Measurements from ENCODE around the gene PROCR.
"Not testable (repeated sequence)": the region's sequence is repeated elsewhere in the genome, so short reads cannot be mapped to it uniquely, and the experiment has no call there.

PROCR gene

DNA sequence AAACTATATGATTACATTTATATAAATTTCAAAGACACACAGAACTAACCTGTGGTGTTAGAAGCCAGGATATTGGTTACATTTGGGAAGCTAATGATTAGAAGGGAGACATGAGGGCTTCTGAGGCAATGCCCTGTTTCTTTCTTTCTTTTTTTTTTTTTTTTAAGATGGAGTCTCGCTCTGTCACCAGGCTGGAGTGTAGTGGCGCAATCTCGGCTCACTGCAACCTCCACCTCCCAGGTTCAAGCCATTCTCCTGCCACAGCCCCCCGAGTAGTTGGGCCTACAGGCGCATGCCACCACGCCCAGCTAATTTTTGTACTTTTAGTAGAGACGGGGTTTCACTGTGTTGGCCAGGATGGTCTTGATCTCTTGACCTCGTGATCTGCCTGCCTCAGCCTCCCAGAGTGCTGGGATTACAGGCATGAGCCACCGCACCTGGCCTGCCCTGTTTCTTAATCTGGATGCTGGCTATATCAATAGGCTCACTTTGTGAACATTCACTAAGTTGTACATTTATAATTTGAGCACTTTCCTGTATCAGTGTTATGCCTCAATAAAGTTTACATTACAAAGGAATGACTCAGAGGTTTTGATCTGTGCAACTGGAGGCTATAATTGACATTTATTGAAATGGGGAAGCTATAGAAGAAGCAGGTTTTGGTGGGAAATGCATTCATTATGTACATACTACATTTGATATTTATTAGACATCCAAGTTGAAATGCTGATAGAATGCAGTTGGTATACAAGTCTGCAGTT is 21.3 kb downstream of the PROCR start:
- DNase-seq, result not testable (repeated sequence)

DNA sequence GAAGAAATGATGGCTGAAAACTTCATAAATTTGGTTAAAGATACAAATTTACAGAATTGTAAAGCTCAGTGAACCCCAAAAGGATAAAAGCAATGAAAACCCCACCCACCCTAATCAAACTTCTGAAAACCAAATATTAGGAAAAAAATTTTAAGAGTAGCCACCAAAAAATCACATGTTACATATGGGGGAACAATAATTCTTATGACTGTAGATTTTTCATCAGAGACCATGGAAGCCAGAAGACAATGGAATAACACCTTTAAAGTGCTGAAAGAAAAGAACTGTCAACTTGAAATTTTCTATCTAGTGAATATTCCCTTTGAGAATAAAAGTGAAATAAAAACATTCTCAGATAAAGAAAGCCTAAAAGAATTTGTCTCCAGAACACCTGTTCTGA is 24.4 kb downstream of the PROCR start:
- no peak for DNase-seq

DNA sequence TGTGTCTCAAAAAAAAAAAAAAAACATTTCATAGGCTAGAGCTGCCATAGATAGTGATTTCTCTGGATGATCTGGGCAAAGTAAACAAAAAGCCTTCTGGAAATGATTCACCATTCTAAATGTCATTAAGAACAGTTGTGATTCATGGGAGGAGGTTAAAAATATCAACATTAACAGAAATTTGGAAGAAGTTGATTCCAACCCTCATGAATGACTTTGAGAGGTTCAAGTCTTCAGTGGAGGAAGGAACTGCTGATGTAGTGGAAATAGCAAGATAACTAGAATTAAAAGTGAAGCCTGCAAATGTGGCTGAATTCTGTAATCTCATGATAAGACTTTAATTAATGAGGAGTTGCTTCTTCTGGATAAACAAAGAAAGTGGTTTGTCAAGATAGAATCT is 27.9 kb downstream of the PROCR start:
- no peak for DNase-seq

DNA sequence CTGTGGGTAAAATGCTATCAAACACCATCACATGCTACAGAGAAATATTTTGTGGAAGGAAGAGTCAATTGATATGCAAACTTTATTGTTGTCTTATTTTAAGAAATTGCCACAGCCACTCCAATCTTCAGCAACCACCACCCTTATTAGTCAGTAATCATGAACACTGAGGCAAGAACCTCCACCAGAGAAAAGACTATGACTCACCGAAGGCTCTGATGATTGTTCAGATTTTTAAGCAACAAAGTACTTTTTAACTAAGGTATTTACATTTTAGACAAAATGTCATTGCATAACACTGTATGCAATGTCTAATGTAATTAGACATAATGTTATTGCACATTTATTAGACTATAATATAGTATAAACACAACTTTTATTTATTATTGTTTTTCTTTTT is 28.4 kb downstream of the PROCR start:
- no peak for DNase-seq

DNA sequence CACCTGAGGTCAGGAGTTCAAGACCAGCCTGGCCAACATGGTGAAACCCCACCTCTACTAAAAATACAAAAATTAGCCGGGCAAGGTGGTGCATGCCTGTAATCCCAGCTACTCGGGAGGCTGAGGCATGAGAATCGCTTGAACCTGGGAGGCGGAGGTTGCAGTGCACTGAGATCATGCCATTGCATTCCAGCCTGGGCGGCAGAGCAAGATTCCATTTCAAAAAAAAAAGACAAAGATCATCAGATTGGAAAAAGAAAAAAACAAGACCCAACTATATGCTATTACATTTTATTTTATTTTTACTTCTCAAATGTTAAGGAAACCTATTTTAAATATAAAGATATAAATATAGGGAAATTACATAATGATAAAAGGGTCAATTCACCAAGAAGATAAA is 29.6 kb downstream of the PROCR start:
- not testable (repeated sequence) for DNase-seq

DNA sequence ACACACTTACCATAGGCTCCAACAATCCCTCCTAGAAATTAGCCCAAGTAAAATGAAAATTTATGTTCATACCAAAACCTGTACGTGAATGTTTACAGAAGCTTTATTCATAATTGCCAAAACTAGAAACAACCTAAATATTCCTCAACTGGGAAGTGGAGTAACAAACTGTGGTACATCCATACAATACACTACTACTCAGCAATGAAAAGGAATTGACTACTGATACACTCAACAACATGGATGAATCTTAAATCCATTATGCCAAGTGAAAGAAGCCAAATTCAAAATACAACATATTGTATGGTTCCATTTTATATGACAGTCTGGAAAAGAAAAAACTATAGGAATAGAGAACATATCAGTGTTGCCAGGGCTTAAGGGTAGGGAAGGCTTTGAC is 34.9 kb downstream of the PROCR start:
- no peak for DNase-seq

DNA sequence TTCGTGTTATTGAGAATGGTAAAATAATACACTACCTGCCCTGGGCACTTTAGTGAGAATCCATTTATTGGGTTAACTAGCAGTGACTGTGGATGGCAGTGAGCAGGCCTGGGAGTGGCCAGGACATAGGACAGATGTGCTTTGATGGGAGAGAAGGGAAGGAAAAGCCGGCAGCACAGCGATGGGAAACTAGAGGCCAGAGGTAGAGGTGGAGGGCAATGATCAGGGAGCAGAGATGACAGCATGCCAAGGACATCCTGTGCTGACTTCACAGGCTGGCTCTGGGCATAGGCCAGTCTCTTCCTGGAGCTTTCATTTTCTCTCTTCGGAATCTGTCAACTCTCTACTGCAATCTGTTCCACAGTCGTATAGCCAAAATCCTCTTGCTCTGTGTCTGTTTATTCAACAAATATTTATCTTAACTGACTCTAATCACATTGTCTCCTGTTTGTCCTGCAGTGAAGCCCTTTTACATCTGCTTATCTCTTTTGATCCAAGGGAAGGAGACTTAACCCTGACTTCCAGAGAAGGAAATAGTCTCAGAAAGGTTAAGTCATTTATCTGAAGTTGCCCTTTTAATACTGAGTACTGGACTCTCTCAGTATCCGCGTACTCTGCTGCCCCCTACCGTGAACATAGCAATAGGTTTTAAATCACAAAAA is 36.2 kb downstream of the PROCR start:
- peak; percentile 65 for DNase-seq

DNA sequence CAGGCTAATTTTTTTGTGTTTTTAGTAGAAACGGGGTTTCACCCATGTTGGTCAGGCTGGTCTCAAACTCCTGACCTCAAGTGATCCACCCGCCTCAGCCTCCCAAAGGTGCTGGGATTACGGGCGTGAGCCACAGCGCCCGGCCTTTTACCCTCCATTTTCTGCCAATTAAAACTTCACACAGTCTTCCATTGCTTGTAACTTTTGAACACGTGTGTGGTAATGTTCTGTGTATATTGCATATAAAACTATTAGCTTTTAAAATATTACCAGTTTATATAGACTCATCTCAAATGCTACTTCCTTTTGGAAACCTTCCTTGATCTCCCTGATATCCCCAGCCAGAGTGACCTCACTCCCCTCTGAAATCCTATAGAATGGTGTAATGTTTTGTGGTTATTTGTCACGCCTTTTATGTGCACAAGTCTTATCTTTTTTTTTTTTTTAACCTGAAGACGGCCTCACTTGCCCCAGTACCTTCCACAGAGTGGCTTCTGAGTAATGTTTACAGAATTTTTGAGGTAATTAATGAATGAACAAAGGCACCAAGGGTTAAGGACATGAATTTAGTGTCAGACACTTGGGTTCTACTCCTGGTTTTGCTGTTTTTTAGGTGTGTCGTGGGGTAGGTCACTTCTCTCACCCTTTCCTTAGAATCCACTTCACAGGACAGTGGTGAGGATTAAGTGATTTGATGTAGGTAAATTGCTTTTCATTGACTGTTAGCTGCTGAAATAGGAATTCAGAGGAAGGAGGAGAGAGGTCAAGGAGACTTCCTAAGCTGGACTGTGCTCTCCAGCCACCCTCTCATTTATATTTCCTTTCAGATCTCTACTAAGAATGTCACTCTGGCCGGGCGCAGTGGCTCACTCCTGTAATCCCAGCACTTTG is 43.4 kb downstream of the PROCR start:
- DNase-seq, result no peak

DNA sequence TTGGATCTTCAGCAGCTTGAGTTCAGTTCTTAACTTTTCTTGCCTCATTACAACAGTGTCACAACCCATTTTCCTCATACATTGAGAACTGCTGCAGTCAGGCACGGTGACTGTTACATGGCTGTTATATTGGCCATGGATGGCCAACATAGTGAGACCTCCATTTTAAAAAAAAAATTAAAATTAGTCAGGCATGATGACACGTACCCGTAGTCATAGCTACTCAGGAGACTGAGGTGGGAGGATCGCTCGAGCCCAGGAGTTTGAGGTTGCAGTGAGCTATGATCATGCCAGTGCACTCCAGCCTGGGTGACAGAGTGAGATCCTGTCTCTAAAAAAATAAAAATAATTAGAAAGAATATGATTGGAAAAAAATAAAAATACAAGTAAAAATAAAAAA is 44.7 kb downstream of the PROCR start:
- DNase-seq, result no peak

DNA sequence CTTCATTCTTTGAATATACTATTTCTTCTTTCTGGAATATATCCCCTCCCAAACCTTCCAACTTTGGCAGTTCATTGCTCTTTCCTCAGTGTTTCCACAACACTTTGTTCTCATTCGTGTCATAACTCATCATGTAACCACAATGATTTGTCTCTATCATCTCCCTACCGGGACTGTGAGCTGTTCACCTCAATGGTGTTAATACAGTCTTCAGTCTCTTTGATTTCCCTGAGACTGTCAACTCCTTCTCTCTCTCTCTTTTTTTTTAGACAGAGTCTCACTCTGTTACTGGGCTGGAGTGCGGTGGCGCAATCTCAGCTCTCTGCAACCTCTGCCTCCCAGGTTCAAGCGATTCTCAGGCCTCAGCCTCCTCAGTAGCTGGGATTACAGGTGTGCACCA is 52.1 kb downstream of the PROCR start:
- no peak for DNase-seq

DNA sequence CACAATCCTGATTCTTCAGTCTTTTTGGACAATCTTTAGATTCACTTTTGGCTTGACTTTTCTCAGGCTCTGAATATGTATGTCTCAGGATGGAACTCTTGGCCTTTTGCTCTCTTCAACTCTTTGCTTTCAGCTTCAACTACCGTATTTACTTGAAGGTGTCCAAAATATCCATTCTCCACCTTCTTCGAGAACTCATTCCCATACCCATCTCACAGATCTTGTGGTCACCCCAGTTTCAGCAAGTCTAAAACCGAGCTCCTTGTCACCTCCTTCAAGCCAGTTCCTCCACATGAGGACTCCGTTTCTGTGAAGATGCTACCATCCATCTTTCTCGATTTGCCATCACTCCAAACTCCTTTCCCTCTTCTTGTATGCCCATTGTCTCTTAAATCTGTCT is 52.7 kb downstream of the PROCR start:
- DNase-seq, result no peak

DNA sequence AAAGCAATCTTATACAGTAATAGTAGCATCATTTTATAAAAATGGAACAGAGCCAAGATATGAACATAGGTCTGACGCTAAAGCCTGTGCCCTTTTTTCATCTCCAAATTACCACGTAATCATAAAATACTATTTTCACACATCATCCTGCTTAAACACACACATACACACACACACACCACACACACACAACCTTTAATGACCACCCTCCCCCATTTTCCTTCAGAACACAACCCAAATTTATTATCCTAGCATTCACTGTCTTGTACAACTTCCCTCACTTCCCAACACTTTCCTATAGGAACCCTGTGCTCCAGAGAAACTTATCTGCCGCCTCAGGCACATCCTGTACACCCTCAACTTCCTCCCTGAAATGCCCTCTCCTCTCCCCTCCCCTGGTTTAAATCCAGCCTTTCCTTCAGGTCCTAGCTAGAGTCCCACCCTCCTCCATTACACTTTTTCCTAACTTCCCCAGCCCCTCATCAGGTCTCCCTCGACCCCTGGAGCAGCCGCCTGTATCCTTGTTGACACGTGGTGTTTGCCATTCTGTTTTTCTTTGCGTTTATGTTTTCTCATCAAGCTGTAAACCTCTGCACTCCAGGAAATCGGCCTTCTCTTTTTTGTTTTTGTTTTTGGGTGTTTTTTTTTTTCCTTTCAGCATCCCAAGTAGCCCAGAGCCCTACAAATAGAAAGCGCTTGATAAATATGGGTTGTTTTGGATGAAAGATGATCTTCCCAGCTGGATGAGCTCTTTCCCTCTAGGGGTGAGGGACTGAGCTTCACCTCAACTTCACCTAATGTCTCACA is 53.6 kb downstream of the PROCR start:
- DNase-seq, result no peak

DNA sequence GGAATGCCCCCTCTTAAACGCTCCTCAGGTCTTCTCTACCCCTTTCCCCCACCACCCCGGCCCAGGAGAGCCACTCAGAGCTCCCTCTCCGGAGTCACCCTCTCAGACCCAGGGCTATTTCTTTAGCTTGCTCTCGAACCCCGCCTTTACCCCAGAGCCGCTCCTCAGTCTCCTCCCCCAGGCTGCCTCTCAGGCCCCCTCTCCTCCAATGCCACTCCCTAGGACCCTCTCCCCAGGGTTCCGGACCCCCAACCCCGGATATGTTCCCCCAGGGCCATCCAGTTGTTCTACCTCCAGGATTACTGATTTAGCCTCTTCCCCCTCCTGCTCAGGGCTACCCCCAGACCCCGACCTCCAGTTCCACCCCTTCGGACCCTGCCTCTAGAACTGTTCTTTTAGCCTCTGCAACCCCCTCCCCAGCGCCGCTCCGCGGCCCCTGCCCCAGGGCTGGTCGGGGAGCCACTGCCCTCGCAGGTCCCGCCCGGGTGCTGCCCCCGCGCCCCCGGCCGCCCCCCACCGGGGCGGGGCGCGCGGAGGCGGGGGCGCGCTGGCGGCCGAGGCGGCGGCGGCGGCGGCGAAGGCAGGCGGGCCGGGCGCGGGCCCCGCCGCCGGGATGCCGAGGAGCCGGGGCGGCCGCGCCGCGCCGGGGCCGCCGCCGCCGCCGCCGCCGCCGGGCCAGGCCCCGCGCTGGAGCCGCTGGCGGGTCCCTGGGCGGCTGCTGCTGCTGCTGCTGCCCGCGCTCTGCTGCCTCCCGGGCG is 54.4 kb downstream of the PROCR start, which contains the start of gene MMP24:
MMP24 (plus strand) TSS at position 565 of the 758 bp plus-strand sequence; CDS start at position 614, 49 bp downstream.
- DNase-seq, result no peak

Data from activated T-cell treated with anti-CD3 and anti-CD28 coated beads, Interleukin-2, amount 50 U/mL, for 1 hour (primary cell).